HFF-Myc (cell line): ENCODE measurements around the gene PPIB.

ENCODE experiments used
- DNase-seq: peaks from one replicate; pipeline ENCODE4 v3.0.0-alpha.2; 2011; ENCODE audit warnings: low read depth; ENCODE audit errors: extremely low read depth
- H3K4me3 ChIP-seq: replicated peaks from 2 replicates; pipeline ENCODE4 v1.5.1; 2011; ENCODE audit warnings: low read depth, mild to moderate bottlenecking, control low read depth, low read length
- TF ChIP-seq, protein P1 (sequence below): IDR thresholded peaks from 2 replicates; pipeline ENCODE4 v1.5.1; 2012; ENCODE audit warnings: mild to moderate bottlenecking, low read depth, low read length, control low read depth; ENCODE audit errors: missing control alignments

The PPIB gene

DNA sequence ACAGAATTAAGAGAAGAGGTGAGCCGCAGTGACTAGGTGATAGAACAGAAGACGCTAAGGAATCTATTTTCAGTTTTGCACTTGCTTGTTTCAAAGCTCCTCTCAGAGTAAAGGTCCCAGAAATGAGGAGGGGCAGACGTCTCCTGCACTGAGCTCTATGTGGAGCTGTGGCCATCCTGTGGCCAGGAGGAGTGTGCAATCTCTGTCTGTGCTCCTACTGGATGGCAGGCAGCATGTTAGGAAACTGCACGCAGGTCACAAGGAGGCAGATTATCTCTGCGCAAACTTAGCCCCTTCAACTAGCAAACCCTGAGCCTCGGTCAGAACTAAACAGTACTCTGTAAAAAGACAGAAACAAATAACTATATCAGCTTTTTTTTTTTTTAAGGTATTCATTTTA, 31.1 kb upstream of the PPIB start:
- TF ChIP-seq, protein P1, sequence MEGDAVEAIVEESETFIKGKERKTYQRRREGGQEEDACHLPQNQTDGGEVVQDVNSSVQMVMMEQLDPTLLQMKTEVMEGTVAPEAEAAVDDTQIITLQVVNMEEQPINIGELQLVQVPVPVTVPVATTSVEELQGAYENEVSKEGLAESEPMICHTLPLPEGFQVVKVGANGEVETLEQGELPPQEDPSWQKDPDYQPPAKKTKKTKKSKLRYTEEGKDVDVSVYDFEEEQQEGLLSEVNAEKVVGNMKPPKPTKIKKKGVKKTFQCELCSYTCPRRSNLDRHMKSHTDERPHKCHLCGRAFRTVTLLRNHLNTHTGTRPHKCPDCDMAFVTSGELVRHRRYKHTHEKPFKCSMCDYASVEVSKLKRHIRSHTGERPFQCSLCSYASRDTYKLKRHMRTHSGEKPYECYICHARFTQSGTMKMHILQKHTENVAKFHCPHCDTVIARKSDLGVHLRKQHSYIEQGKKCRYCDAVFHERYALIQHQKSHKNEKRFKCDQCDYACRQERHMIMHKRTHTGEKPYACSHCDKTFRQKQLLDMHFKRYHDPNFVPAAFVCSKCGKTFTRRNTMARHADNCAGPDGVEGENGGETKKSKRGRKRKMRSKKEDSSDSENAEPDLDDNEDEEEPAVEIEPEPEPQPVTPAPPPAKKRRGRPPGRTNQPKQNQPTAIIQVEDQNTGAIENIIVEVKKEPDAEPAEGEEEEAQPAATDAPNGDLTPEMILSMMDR, result no peak
- no peak for DNase-seq
- H3K4me3 ChIP-seq, result no peak overlapping the region

GRCh38 chr15:64191971-64192830, 29.4 kb upstream of the PPIB start:
- no peak overlapping the region for H3K4me3 ChIP-seq
- TF ChIP-seq, protein P1, result no peak
- DNase-seq, result no peak

GRCh38 chr15:64187396-64188191, 24.8 kb upstream of the PPIB start:
- no peak for DNase-seq
- H3K4me3 ChIP-seq, result no peak overlapping the region
- TF ChIP-seq, protein P1, result no peak

- no peak overlapping the region for H3K4me3 ChIP-seq
- DNase-seq, result no peak
- TF ChIP-seq, protein P1, result no peak
These were observed 22.5 kb upstream of the PPIB start for GRCh38 chr15:64185146-64185911.

DNA sequence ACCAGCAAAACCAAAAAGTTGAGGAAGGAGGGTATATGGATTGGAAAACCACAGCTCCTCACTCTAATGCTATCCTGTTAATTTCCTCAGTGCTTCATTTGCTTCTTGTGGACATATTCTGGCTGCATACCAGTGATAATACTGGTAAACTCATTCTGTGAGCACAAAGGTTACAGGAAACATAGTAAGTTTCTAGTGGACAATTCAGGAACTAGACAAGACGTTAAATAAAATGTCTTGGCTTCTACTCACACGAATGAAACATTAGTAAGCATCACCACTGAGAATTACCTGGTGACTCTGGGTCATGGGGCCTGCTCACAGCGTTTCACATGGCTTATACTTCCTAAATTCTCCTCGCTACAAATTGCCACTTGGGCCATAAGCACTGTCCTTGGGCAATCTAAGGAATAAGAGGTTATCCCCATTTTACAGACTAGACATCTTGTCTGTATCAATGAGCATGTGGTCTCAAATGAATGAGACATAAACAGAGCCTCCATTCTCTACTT, 20.1 kb upstream of the PPIB start:
- H3K4me3 ChIP-seq, result no peak overlapping the region
- no peak for DNase-seq
- TF ChIP-seq, protein P1, result no peak

DNA sequence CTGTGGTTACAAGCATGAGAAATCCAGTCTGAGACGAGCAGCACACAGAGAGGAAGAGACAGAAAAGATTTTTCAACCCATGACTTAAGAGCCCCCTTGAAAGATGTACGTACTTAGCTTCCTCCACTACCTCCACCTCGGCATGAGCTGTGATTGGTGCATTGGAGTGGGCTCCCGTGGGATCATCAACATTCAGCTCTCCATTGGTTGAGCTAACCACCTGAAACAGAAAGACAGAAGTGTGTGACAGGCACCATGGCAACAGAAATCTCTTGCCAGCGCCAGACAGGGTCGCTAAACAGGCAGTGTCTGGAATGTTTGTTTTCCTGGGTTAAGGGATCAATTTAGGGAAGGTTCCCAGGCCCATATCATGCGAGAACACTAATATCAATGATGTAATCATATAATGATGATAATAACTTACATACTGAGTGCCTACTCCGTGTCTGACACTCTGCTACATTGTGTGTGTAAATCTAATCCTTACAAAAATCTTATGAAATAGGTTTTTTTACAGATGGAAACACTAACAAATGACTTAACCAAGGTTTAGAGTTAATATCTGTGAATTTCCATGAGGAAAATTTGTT, 17.5 kb upstream of the PPIB start:
- H3K4me3 ChIP-seq, result no peak overlapping the region
- TF ChIP-seq, protein P1, result no peak
- DNase-seq, result no peak
